ENCODE results near the gene TUBGCP2.

Gene TUBGCP2, protein sequence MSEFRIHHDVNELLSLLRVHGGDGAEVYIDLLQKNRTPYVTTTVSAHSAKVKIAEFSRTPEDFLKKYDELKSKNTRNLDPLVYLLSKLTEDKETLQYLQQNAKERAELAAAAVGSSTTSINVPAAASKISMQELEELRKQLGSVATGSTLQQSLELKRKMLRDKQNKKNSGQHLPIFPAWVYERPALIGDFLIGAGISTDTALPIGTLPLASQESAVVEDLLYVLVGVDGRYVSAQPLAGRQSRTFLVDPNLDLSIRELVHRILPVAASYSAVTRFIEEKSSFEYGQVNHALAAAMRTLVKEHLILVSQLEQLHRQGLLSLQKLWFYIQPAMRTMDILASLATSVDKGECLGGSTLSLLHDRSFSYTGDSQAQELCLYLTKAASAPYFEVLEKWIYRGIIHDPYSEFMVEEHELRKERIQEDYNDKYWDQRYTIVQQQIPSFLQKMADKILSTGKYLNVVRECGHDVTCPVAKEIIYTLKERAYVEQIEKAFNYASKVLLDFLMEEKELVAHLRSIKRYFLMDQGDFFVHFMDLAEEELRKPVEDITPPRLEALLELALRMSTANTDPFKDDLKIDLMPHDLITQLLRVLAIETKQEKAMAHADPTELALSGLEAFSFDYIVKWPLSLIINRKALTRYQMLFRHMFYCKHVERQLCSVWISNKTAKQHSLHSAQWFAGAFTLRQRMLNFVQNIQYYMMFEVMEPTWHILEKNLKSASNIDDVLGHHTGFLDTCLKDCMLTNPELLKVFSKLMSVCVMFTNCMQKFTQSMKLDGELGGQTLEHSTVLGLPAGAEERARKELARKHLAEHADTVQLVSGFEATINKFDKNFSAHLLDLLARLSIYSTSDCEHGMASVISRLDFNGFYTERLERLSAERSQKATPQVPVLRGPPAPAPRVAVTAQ

DNA sequence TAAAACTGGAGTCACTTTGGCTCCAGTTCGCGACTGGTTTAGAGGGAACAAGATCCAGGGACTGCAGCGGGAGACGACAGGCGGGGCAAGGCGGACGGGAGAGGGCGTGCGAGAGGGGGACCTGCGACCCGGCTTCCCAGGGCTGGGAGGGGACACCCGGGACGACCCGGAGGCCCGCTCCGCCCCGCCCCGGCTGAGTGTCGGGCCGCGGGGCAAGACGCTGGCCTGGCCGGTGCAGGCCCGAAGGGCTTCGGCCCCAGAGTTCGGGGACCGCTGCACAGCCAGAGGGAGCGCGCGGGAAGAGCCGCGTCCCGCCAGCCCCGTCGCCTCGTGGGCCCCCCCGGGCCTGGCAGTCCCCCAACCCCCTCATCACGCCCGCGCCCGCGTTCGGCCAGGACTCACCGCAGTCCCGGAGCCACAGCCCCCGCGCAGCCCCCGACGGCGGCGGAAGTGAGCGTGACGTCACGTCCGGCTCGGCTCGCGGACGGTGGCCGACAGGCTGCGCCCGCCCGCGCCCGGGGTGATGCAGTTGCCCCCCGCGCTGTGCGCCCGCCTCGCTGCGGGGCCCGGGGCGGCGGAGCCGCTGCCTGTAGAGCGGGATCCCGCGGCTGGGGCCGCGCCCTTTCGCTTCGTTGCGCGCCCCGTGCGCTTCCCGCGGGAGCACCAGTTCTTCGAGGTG lies at the start of gene TUBGCP2, which contains the start of gene ZNF511:
TSS of gene TUBGCP2 (minus strand) at position 452 of the 679 bp plus-strand sequence. CDS start 5,931 bp downstream, outside the sequence.
TSS of gene ZNF511 (plus strand) at position 494 of the 679 bp plus-strand sequence. CDS start at position 524, 30 bp downstream.
- peak; percentile 76 for DNase-seq (ENCODE audit: low spot score)

- DNase-seq (ENCODE audit: low spot score): peak; percentile 69
Measured at GRCh38 chr10:133357285-133358161, 48.9 kb upstream of the TUBGCP2 start, which contains the start of gene FUOM. Gene FUOM (minus strand): TSS chr10:133358019. CDS start chr10:133358007, 12 bp downstream.

DNA sequence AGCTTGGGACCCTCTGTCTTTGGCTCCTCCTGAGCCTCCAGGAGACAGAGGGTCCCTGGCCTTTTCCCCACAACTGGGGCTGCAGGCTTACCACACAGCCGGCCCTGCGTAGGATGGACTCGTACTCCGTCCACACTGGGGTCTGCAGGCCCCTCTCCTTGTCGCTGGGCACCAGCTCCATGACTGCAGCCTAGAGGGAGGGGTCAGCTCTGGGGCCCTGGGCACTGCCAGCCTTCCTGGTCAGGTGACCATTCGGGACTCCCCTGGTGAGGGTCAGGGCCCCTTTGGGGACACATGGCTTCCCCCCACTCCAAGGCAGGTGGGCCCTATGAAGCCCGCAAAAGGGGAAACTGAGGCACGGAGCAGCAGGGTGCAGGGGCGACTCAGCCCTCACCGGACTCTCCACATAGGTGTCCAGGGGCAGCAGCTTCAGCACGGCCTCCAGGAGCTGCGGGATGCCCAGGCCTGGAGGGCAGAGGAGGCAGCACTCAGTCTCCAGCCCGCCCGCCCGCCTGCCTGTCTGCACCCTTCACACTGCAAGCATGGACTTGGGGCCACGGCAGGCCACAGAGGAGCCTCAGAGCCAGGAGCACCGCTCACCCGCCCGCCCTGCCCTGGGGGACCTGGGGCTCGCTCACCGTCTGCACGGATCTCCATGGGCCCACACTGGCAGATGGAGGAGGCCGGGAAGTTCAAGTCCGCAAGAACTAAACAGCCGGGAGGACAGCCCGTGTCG lies 48.0 kb upstream of the TUBGCP2 start:
- DNase-seq (ENCODE audit: low spot score): no peak

DNA sequence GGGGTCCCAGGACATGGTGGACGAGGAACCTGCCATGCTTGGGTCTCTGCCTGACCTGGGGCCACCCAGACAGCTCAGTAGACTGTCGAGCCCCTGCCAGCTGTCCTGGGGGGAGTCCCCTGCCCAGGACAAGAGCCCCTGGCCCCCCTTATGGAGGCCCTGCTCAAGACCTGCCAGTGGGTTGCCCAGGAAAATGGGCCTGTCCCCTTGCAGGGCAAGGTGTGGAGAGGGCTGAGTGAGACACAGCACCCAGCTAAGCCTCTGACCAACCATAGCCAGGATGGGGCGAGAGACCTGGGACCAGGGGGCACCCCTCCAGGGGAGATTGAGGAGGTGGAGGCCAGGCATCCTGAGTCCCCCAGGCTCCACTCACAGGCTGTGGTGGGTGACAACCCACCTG lies 47.3 kb upstream of the TUBGCP2 start:
- no peak for DNase-seq (ENCODE audit: low spot score)

DNA sequence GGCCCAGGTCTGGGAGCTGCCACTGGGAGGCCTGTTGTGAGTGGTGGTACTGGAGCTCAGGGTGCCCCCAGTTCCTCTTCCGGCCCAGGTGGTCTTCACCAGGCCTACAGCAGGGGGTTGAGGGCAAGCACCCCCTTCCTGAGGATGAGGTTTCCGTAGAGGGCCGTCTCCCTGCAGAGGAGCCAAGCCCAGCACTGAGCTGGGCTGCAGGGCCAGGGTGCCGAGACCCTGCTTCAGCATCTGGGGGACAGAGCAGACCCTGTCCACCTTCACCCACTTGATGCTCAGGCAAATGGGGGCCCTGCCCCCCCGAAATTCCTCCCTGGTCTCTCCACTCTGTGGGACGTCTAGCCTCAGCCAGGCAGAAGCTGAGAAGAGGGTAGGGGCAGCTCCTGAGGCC lies 46.6 kb upstream of the TUBGCP2 start:
- DNase-seq (ENCODE audit: low spot score): no peak

GRCh38 chr10:133354672-133355240 lies 46.1 kb upstream of the TUBGCP2 start:
- no peak for DNase-seq (ENCODE audit: low spot score)

DNA sequence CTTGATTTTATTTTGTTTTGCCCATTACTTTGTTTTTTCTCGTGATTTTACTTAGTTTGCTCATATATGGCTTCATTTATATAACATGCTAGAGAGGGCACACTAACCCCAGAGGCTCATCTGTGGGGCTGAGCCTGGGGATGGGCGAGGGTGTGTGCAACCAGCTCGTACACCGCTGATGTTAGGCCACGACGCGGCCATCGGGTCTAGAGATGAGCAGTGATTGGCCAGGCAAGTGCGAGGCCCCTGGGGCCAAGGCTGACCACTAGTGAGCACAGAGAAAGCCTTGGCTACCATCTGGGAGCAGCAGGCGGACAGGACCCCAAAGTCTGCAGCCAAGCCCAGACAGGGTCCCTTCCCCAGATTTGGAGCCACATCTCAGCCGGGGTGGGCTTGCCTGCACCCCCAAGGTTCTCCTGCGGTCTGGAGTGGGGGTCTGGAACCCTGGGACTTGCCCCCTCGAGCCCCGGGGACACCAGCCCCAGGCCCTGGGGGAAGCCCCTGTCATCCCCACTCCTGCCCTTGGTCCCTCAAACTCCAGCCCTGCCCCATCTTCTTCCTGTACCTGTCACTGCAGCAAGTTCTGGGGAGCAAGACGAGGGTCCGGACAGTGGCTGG lies 45.4 kb upstream of the TUBGCP2 start:
- no peak for DNase-seq (ENCODE audit: low spot score)

GRCh38 chr10:133353202-133353959 lies 44.7 kb upstream of the TUBGCP2 start:
- DNase-seq (ENCODE audit: low spot score): no peak

DNA sequence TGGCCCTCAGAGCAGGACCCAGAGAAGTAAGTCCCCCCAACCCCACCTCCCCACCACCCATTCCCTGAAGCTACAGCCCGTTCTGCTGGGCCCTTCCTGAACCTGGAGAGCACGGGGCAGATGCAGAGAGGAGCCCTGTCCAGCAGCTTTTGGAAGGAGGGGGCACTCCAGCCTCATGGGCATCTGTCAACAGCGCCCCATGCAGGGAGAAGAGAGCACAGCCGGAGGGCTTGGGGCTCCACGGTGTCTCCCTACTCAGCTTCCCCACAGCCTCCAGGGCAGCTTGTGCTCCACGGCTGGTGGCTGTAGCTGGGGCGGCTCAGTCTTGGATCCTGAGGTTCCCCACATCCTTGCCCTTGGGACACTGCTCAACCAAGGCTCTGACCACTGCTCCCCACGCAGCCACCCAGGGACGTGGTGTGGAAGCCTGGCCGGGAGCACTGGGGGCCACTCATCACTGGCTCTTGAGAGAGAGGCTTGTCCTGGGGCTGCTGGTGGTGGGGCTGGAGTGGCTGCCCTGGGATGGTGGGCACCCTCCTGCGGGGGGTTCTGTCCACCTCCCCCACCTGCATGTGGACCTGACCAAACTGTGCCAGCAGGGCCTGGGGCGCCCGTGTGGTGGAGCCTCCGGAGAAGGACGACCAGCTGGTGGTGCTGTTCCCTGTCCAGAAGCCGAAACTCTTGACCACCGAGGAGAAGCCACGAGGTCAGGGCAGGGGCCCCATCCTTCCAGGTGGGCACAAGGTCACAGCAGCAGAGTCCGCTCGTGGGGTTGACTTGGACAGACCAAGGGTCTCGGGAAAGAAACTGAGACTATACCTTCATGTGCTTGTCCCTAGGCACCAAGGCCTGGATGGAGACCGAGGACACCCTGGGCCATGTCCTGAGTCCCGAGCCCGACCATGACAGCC lies 43.0 kb upstream of the TUBGCP2 start:
- no peak for DNase-seq (ENCODE audit: low spot score)

DNA sequence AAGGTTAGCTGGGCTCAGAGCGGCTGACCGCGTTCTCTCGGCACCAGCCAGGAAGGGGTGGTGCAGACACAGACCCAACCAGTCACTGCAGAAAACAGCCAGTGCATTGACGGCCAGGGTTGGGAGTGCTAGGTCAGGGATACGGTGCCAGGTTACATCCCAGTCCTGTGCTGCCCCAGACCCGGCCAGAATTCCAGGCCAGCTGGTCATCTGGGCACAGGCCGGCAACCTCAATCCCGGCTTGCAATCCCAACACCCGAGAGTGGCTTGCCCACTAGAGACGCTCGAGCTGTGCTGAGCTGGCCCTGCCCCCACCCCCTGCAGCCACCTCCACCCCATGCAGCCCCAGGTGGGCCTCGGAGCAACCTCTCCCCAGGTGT lies 42.3 kb upstream of the TUBGCP2 start:
- DNase-seq (ENCODE audit: low spot score): no peak

- DNase-seq (ENCODE audit: low spot score): no peak
Measured at GRCh38 chr10:133350283-133350949, 41.7 kb upstream of the TUBGCP2 start.

GRCh38 chr10:133349577-133350011 lies 40.9 kb upstream of the TUBGCP2 start:
- DNase-seq (ENCODE audit: low spot score): no peak

DNA sequence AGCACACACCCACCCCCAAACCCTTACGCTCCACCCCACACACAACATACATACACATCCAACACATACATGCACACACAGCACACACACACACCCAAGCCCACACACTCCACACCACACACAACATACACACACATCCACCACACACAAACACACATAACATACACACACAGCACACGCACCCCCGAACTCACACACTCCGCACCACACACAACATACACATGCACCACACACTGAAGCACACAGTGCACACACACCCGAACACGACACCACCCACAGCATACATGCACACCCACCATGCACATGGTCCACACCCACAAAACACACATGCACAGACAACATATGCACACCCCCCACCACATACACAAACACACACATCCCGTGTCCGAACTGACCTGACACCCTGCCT lies 40.5 kb upstream of the TUBGCP2 start:
- DNase-seq (ENCODE audit: low spot score): no peak

DNA sequence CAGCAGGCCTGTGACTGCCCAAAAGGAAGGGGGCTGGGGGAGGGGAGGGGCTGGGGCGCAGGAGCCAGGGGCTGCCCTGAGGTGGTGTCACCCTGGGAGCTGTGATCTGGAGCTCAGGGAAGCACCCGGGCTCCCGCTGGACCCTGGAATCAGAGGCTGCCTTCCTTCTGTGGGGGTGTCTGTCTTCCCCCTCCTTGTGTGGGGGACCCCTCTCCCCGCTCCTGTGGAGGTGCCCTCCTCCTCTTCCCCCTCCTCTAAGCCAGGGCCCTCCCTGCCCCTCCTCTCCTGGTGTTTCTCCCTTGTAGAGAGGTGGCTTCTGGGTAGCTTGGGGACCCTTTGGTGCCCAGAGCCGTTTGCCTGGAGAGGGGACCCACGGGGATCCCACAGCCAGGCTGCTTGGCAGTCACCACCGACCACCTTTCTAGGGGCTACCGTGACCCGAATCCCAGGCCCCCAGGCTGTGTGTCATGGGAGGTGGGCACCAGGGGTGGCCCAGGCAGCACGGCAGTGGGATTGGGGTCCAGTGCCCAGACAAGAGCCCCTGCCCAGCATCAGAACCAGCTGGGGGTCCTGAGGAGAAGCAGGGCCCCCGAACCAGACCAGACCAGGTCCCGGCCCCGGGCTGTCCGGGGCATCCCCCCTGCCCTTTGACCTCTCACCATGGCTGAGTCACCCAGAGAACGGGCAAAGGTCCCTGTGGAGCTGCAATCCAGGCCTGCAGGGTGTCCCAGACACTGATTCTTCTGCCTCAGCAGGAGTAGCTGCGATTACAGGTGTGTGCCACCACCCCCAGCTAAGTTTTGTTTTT lies 39.2 kb upstream of the TUBGCP2 start:
- no peak for DNase-seq (ENCODE audit: low spot score)

GRCh38 chr10:133346413-133346812 lies 37.7 kb upstream of the TUBGCP2 start:
- DNase-seq (ENCODE audit: low spot score): no peak

DNA sequence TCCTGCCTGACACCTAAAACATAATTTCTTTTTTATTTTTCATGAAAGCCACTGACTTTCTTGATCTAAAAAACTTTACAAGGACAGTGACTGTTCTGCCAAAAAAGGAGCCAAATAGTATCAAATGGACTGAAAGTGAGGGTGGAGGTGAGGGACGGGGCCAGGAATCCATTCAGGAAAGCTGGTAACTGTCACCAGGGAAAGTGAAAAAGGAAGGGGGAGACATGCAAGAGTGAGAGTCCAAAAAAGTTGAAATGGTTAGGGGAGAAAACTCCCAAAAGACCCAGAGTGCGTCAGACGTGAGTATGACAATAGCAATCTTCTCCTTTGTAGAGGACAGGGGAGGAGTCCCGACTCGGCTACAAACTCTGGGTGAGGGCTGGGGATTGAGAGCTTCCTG lies 35.6 kb upstream of the TUBGCP2 start:
- no peak for DNase-seq (ENCODE audit: low spot score)

Measured in kidney capillary endothelial cell (primary cell).